ENCODE results near the gene NADK.
A peak's percentile ranks its signal among the peaks of the same experiment; 100 is the strongest.
"Not testable (repeated sequence)": the region's sequence is repeated elsewhere in the genome, so short reads cannot be mapped to it uniquely, and the experiment has no call there.

The NADK gene

GRCh38 chr1:1752636-1753606 lies 25.3 kb downstream of the NADK start:
- DNase-seq (ENCODE audit: extremely low spot score, insufficient read length, low read depth) (no peak), FAIRE-seq (no peak)

- FAIRE-seq (no peak), DNase-seq (ENCODE audit: extremely low spot score, insufficient read length, low read depth) (no peak)
Observed at GRCh38 chr1:1752190-1752589, 26.1 kb downstream of the NADK start.

- not testable (repeated sequence) for DNase-seq (ENCODE audit: extremely low spot score, insufficient read length, low read depth); FAIRE-seq
Observed at GRCh38 chr1:1749941-1750340, 28.3 kb downstream of the NADK start.

DNA sequence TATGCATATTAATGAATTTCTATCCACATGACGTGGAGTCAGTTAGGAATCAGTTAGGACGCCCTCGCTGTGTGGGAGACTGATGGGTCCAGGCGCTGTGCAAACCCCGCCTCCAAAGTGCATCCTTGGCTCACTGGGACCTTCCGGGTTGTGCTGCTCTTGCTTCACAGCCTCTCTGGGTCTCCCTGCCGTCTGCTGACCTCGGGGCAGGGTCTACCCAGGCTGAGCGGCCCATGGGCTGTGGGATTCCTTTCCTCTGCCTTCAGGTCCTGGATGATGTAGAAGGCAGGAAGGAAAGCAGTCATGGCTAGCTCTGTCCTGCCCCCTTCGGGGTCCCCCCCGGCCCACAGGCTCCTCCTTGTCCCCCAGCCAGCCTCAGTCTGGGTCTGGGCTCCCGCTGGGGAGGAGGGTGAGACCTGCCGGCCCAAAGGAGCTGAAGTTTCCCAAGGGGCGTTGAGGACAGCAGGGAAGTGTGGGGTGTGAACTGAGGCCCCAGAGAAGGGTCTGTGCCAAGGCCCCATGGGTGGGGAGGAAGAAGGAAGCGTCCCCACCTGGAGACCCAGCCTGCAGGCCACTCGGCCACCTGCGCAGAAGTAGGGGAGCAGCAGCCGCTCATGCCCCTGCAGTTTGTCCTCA lies 29.5 kb downstream of the NADK start:
- FAIRE-seq = no peak
- DNase-seq (ENCODE audit: extremely low spot score, insufficient read length, low read depth) = no peak

DNA sequence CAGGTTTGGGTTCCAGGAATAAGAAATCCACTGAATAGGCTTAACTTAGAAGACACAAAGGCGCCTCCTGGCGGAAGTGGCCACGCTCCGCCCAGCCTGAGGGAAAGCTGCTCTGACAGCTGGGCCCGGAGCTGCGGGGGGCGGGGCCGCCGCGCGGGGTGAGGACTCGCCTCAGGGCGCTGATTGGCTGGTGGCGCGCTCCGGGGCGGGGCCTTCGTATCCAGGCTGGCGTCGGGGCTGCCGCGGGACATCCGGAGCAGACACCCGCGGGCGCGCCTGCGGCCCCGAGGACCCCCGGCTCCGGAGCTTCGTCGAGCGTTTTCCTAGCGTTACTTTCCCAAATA lies 31.7 kb downstream of the NADK start:
- FAIRE-seq = peak; percentile 98

DNA sequence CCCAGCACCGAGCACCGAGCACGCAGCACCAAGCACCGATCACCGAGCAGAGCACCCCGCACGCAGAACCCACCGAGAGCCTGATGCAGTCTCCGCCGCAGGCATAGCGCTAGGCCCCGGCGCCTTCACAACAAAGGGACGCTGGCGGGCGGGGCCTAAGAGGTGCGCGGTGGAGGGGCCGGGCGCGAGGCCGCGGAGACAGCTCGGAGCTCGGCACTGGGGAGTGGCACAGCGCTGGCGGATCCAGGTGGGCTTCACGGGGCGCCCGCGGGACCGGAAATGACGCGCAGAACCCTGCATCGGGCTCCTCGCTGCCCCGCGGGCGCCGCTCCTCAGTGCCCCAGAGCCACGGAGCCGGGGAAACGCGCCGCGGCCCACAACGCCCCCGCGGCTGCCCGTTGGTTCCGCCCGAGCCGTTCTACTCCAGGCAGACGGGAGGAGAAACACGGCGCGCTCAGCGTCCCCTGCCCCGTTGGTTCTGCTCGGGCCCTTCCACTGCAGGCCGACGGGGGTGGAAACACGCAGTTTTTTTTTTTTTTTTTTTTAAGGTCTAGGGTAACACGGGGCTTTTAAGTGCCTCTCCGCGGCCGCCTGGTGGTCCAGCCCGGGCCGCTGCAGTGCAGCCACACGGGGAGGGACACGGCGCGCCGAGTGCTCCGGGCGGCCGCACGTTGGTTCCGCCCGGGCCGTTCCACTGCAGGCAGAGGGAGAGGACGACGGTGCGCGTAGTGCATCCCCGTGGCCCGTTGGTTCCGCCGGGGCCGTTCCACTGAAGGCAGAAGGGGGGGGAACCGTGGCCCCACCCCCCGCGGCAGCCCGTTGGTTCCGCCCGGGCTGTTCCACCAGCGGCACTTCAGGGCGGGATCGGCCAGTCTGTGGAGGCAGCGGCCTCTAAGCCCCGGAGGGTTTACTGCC lies 32.4 kb downstream of the NADK start:
- not testable (repeated sequence) for DNase-seq (ENCODE audit: extremely low spot score, insufficient read length, low read depth); FAIRE-seq

More for the DNA sequence above, 31.7 kb downstream of the NADK start:
- DNase-seq (ENCODE audit: extremely low spot score, insufficient read length, low read depth) = not testable (repeated sequence)

DNA sequence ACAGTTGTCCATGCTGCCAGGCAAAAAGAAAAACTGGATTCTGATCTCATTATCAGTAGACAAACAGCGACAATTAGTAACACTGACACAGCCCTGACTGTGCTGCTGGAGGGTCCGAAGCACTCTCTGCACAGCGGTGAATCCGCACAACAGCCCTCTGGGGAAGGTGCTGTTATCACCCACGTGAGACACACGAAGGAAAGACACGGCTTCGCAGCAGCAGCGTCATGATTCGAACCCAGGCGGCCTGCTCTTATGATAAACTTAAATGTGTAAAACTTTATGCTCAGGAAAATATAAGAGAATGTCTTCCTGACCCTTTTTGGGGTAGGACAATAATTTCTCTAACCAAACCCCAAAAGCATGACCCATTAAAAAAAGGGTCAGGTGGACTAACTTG lies 35.7 kb downstream of the NADK start:
- FAIRE-seq; DNase-seq (ENCODE audit: extremely low spot score, insufficient read length, low read depth): not testable (repeated sequence)

DNA sequence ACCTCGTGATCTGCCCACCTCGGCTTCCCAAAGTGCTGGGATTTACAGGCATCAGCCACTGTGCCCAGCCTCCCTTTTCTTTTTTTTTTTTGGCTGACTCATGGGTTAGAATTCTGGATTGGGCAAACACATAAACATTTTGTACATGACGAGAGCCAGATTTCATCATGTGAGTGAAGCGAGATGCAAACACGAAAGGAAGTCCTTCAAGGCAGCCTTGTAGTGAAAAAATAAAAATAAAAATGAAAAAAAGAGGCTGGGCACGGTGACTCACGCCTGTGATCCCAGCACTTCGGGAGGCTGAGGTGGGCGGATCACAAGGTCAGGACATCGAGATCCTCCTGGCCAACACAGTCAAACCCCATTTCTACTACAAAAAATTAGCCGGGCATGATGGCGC lies 37.3 kb downstream of the NADK start:
- DNase-seq (ENCODE audit: extremely low spot score, insufficient read length, low read depth); FAIRE-seq: not testable (repeated sequence)

DNA sequence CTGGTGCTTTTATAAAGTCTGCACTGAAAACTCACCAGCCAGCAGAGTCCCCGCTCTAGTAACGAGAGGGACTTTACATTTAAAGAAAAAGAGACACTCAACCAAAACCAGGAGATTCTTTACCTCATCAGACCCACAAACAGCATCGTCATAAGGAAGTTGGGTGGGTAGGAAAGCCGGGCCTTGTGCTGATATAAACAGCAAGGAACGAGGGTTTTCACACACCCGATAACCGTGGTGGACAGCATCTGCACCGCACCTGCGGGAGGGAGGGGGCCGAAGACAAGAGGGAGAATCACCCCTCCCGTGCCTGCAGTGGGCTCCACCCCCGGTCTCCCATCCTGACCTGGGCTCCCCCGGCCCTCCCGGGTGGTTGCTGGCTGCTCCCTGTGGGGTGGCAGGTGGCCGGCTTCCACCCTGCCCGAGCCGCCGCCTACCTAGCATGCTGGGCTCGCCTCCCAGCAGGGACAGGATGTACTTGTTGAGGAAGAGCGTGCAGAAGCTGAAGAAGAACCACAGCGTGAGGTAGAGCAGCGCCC lies 39.4 kb downstream of the NADK start:
- not testable (repeated sequence) for DNase-seq (ENCODE audit: extremely low spot score, insufficient read length, low read depth); FAIRE-seq

GRCh38 chr1:1737675-1738590 lies 40.3 kb downstream of the NADK start:
- not testable (repeated sequence) for DNase-seq (ENCODE audit: extremely low spot score, insufficient read length, low read depth)
- peak; percentile 94 for FAIRE-seq

DNA sequence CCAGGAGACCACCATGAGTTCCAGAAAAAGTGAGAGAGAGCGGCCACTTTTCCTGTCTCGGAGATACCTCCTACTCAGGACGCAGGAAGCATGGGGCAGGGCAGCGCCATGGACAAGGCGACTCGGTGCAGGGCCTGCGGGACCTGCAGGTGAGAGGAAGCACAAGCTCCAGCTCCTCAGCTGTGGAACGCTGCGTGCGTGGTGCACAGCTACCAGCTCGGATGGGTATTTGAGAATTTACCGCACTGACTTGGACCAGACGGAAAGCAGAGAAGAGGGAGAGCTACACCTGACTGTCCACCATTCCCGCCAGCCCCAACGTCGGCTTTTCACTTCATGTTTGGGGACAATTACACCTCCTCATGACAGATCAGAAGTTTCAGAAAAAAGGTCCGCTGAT lies 45.9 kb downstream of the NADK start:
- FAIRE-seq (no peak), DNase-seq (ENCODE audit: extremely low spot score, insufficient read length, low read depth) (no peak)

DNA sequence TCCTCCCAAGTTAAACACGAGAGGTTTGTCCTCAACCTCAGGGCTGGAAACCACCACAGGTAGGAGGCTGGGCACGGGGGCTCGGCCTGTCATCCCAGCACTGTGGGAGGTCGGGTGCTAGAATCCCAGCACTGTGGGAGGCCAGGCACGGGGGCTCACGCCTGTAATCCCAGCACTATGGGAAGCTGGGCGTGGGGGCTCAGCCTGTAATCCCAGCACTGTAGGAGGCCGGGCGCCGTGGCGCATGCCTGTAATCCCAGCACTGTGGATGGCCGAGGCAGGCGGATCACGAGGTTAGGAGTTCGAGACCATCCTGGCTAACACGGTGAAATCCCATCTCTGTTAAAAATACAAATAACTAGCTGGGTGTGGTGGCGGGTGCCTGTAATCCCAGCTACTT lies 47.4 kb downstream of the NADK start:
- DNase-seq (ENCODE audit: extremely low spot score, insufficient read length, low read depth) (no peak), FAIRE-seq (no peak)

- not testable (repeated sequence) for FAIRE-seq; DNase-seq (ENCODE audit: extremely low spot score, insufficient read length, low read depth)
Observed at GRCh38 chr1:1730230-1730629, 48.0 kb downstream of the NADK start.

- DNase-seq (ENCODE audit: extremely low spot score, insufficient read length, low read depth); FAIRE-seq: not testable (repeated sequence)
Observed at GRCh38 chr1:1729116-1729816, 49.0 kb downstream of the NADK start.

DNA sequence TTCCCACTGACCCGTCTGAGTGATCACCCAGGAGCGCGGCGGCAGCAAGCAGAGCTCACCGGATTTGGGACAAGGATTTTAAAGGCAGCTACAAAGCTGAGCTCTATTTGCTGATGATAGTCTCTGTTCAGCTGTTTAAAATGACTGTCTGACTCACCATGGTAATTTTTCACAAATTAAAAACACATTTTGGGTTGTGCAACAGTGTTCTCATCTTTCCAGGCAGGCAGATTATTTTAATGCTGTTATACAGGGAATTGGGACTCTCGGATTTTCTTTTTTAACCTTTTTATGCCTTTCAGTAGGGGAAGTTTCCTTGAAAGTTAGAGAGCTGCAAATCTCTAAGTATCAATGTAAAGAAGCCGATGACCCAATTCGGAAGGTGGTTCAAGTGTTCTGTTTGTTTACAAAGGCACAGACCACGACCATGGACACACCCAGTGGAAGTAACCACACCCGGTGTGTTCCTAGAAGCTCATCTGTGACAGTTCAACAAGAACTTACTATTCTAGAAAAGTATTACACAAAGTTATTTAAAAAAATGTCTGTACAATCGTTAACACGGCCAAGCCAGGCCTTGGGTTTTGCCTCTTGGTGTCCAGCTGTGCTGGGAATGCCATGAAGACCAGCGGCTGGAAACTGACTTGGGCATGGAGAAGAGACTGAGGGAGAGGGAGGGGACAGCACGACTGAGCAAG lies 49.8 kb downstream of the NADK start:
- DNase-seq (ENCODE audit: extremely low spot score, insufficient read length, low read depth); FAIRE-seq: not testable (repeated sequence)

- FAIRE-seq; DNase-seq (ENCODE audit: extremely low spot score, insufficient read length, low read depth): not testable (repeated sequence)
Observed at GRCh38 chr1:1727131-1727651, 51.1 kb downstream of the NADK start.

DNA sequence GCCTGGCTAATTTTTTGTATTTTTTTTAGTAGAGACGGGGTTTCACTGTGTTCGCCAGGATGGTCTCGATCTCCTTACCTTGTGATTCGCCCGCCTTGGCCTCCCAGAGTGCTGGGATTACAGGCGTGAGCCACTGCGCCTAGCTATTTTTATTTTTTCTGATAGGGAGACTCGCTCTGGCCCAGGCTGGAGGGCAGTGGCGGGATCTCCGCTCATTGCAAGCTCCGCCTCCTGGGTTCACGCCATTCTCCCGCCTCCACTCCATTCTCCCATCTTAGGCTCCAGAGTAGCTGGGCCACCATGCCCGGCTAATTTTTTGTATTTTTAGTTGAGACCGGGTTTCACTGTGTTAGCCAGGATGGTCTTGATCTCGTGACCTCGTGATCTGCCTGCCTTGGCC lies 52.2 kb downstream of the NADK start:
- DNase-seq (ENCODE audit: extremely low spot score, insufficient read length, low read depth); FAIRE-seq: not testable (repeated sequence)
